Measurements from ENCODE around the gene DNPEP. TPM values are rescaled to one million over a fixed set of nuclear protein-coding genes. Genes with fewer than 3 reads are reported as not detected.
A peak's percentile ranks its signal among the peaks of the same experiment; 100 is the strongest.
"Not testable (repeated sequence)": the region's sequence is repeated elsewhere in the genome, so short reads cannot be mapped to it uniquely, and the experiment has no call there.

Gene DNPEP
- polyA plus RNA-seq, 2 donors, result 46.2 to 49.6 TPM

DNA sequence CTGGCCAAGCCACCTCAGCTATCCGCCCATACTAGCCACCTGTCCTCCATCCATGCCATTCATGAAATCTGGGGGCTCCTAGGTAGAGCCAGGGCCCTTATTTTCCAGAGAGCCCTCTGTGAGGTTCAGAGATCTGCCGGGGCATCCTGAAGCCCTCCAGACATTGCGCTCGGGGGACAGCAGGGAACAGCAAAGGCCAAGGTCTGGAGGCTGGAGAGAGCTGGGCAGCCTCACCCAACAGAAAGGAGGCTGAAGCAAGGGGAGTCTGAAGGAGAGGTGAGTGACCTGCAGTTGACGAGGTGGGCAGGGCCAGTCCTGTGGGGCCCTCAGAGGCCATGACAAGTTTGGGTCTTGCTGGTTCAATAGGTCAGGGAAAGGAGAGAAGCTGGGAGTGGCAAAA is 21.9 kb upstream of the DNPEP start:
- WGBS, 2 donors, result 91 to 97% methylated on average over 5 of the region's 5 CpGs
- H3K4me1 ChIP-seq (ENCODE audit: control insufficient read depth in 2 of 2, insufficient read depth in 2 of 2, low read length in 1 of 2), result no peaks in the 10 kb centered on the region
- peaks cover 0 to 2% of the 10 kb centered on the region in 2 donors for H3K9me3 ChIP-seq (ENCODE audit: control insufficient read depth in 2 of 2, insufficient read depth in 1 of 2, low read depth in 1 of 2, low read length in 1 of 2)
- no peaks in the 10 kb centered on the region for H3K27me3 ChIP-seq (ENCODE audit: control insufficient read depth in 1 of 2, insufficient read depth in 2 of 2, low read length in 2 of 2)
- no peaks in the 10 kb centered on the region for H3K36me3 ChIP-seq (ENCODE audit: control insufficient read depth in 2 of 2, insufficient read depth in 2 of 2, low read length in 1 of 2)
- peak overlapping the region; percentile 70 to 82 for H3K27ac ChIP-seq (ENCODE audit: low read depth in 2 of 2, low read length in 1 of 2)
- H3K4me3 ChIP-seq (ENCODE audit: low read depth in 1 of 2, low read length in 2 of 2), result no peak overlapping the region

GRCh38 chr2:219408631-219409030 is 20.9 kb upstream of the DNPEP start:
- peaks cover 0 to 2% of the 10 kb centered on the region in 2 donors for H3K9me3 ChIP-seq (ENCODE audit: control insufficient read depth in 2 of 2, insufficient read depth in 1 of 2, low read depth in 1 of 2, low read length in 1 of 2)
- no peaks in the 10 kb centered on the region for H3K36me3 ChIP-seq (ENCODE audit: control insufficient read depth in 2 of 2, insufficient read depth in 2 of 2, low read length in 1 of 2)
- H3K4me3 ChIP-seq (ENCODE audit: low read depth in 1 of 2, low read length in 2 of 2), result no peak overlapping the region
- no peaks in the 10 kb centered on the region for H3K27me3 ChIP-seq (ENCODE audit: control insufficient read depth in 1 of 2, insufficient read depth in 2 of 2, low read length in 2 of 2)
- H3K27ac ChIP-seq (ENCODE audit: low read depth in 2 of 2, low read length in 1 of 2), result peak overlapping the region; percentile 70 to 82
- 65 to 67% methylated on average over 8 of the region's 8 CpGs for WGBS, 2 donors
- no peaks in the 10 kb centered on the region for H3K4me1 ChIP-seq (ENCODE audit: control insufficient read depth in 2 of 2, insufficient read depth in 2 of 2, low read length in 1 of 2)

DNA sequence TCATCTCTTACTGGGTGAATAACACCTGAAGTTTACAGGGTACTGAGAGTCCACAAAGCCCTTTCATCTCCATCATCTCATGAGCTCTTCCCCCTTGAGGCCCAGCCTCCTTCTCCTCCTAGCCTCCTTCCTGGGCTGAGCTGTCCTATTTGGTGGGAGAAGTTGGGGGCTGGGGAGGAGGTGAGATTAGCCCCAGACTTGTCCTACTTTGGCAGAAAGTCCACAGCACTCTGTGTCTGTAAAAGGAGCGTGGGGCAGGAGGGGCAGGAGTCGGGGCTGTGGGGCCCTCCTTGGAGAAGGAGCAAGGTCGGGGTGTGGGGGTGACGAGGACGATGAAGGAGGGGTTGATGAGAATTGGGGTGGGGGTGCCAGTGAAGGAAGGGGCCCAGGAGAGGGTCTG is 20.5 kb upstream of the DNPEP start:
- no peaks in the 10 kb centered on the region for H3K36me3 ChIP-seq (ENCODE audit: control insufficient read depth in 2 of 2, insufficient read depth in 2 of 2, low read length in 1 of 2)
- 75 to 82% methylated on average over 5 of the region's 5 CpGs for WGBS, 2 donors
- peak overlapping the region; percentile 70 to 82 for H3K27ac ChIP-seq (ENCODE audit: low read depth in 2 of 2, low read length in 1 of 2)
- H3K9me3 ChIP-seq (ENCODE audit: control insufficient read depth in 2 of 2, insufficient read depth in 1 of 2, low read depth in 1 of 2, low read length in 1 of 2), result peaks cover 0 to 2% of the 10 kb centered on the region in 2 donors
- no peaks in the 10 kb centered on the region for H3K4me1 ChIP-seq (ENCODE audit: control insufficient read depth in 2 of 2, insufficient read depth in 2 of 2, low read length in 1 of 2)
- no peaks in the 10 kb centered on the region for H3K27me3 ChIP-seq (ENCODE audit: control insufficient read depth in 1 of 2, insufficient read depth in 2 of 2, low read length in 2 of 2)
- no peak overlapping the region for H3K4me3 ChIP-seq (ENCODE audit: low read depth in 1 of 2, low read length in 2 of 2)

DNA sequence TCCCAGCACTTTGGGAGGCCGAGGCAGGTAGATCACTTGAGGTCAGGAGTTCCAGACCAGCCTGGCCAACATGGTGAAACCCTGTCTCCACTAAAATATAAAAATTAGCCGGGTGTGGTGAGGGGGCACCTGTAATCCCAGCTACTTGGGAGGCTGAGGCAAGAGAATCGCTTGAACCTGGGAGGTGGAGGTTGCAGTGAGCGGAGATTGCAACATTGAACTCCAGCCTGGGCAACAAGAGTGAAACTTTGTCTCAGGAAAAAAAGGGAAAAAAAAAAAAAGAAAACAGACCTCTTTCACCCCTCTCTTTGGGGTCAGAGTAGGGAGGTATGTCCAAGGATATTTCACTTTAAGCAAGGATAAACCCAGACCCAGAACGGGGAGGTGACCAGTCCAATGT is 19.6 kb upstream of the DNPEP start:
- 60 to 70% methylated on average over 5 of the region's 5 CpGs for WGBS, 2 donors

DNA sequence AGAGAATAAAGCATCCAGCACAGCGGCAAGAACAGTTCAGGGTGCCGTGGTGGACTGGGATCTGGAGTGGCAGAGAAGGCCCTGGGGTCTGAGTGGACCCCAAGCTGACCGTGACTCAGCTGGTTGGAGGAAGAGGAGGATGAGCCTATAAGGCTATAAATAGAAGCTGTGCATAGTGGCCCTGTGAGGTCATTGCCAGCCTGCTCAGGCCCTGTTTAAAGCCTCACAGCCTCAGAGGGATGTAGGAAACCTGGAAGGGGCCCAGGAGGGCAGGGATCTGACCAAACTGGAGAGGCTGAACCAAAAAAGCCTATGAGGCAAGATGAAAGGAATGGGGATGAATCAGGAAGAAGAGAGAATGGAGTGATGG is 19.1 kb upstream of the DNPEP start:
- Histone ChIP-seq H3K4me3 (ENCODE audit: low read depth in 1 of 2, low read length in 2 of 2) (no peak overlapping the region), H3K27ac (ENCODE audit: low read depth in 2 of 2, low read length in 1 of 2) (peak overlapping the region; percentile 22 to 80), H3K9me3 (ENCODE audit: control insufficient read depth in 2 of 2, insufficient read depth in 1 of 2, low read depth in 1 of 2, low read length in 1 of 2) (no peaks in the 10 kb centered on the region), H3K27me3 (ENCODE audit: control insufficient read depth in 1 of 2, insufficient read depth in 2 of 2, low read length in 2 of 2) (no peaks in the 10 kb centered on the region), H3K36me3 (ENCODE audit: control insufficient read depth in 2 of 2, insufficient read depth in 2 of 2, low read length in 1 of 2) (no peaks in the 10 kb centered on the region), H3K4me1 (ENCODE audit: control insufficient read depth in 2 of 2, insufficient read depth in 2 of 2, low read length in 1 of 2) (no peaks in the 10 kb centered on the region)
- 73 to 82% methylated on average over 3 of the region's 3 CpGs for WGBS, 2 donors

More for the DNA sequence above, 19.6 kb upstream of the DNPEP start:
- peak overlapping the region; percentile 69 to 70 for H3K27ac ChIP-seq (ENCODE audit: low read depth in 2 of 2, low read length in 1 of 2)
- not testable (repeated sequence) for H3K4me1 ChIP-seq (ENCODE audit: control insufficient read depth in 2 of 2, insufficient read depth in 2 of 2, low read length in 1 of 2); H3K4me3 ChIP-seq (ENCODE audit: low read depth in 1 of 2, low read length in 2 of 2); H3K27me3 ChIP-seq (ENCODE audit: control insufficient read depth in 1 of 2, insufficient read depth in 2 of 2, low read length in 2 of 2); H3K36me3 ChIP-seq (ENCODE audit: control insufficient read depth in 2 of 2, insufficient read depth in 2 of 2, low read length in 1 of 2); H3K9me3 ChIP-seq (ENCODE audit: control insufficient read depth in 2 of 2, insufficient read depth in 1 of 2, low read depth in 1 of 2, low read length in 1 of 2)

DNA sequence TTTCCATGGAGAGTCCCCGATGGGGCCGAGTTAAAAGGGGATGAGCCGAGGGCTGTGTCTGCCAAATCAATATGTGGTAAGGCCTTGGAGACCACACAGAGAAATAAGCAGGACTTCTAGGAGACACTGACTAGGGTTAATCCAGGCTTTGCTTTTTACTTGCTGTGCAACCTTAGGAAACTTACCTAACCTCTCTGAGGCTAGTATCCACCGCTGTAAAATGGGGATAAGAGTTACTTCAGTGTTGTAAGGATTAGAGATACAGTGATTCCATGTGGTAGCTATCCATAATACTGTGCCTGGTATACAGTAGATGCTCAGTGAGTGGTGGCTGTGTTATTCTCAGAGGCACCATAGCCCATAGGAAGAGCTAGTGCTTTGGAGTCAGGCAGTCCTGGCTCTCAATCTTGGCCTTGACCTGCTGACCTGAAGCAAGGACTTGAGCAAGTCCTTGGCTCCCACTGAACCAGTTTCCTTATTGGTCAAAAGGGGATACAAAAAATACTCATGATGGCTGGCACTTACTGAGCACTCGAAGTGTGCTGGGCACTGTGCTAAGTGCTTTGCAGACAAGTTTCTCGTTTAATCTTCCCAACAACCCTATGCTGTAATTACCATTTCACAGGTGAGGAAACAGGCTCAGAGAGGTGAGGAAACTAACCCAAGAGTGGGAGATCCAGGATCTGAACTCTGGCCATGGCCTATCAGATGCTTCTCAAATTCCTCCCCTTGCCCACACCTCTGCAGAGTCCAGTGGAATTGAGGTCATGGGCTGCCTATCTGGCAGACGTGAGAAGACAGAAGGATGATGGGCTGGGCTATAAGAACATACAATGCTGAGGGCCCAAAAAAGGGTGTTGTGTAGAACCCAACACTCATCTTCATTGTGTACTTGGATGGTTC is 18.5 kb upstream of the DNPEP start:
- Histone ChIP-seq H3K4me1 (ENCODE audit: control insufficient read depth in 2 of 2, insufficient read depth in 2 of 2, low read length in 1 of 2) (no peaks in the 10 kb centered on the region), H3K27ac (ENCODE audit: low read depth in 2 of 2, low read length in 1 of 2) (peak overlapping the region; percentile 66 to 85), H3K4me3 (ENCODE audit: low read depth in 1 of 2, low read length in 2 of 2) (no peak overlapping the region), H3K36me3 (ENCODE audit: control insufficient read depth in 2 of 2, insufficient read depth in 2 of 2, low read length in 1 of 2) (no peaks in the 10 kb centered on the region), H3K9me3 (ENCODE audit: control insufficient read depth in 2 of 2, insufficient read depth in 1 of 2, low read depth in 1 of 2, low read length in 1 of 2) (no peaks in the 10 kb centered on the region), H3K27me3 (ENCODE audit: control insufficient read depth in 1 of 2, insufficient read depth in 2 of 2, low read length in 2 of 2) (no peaks in the 10 kb centered on the region)
- WGBS, 2 donors, result 81% methylated on average over 7 of the region's 7 CpGs

DNA sequence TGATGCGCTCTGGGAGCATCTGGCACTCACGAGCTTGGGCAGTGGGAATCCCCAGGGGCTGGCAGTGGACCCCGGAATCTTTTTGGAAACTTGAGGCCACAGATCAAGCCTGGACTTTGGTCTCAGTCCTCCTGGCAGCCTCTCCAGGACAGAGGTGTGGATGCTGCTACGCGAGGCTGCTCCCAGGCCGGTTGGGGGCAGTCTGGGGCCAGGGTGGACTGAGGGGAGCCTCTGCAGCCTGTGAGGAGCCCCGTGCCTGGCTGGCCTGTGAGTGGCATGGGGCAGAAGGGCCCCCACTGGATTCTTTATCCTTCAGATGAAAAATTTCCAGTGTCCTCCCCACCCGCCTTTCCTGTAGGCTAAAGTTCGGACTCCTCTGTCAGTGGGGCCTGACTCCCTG is 17.7 kb upstream of the DNPEP start:
- WGBS, 2 donors, result 66 to 73% methylated on average over 9 of the region's 9 CpGs
- Histone ChIP-seq H3K27me3 (ENCODE audit: control insufficient read depth in 1 of 2, insufficient read depth in 2 of 2, low read length in 2 of 2) (no peaks in the 10 kb centered on the region), H3K27ac (ENCODE audit: low read depth in 2 of 2, low read length in 1 of 2) (peak overlapping the region; percentile 66 to 85), H3K4me1 (ENCODE audit: control insufficient read depth in 2 of 2, insufficient read depth in 2 of 2, low read length in 1 of 2) (no peaks in the 10 kb centered on the region), H3K36me3 (ENCODE audit: control insufficient read depth in 2 of 2, insufficient read depth in 2 of 2, low read length in 1 of 2) (no peaks in the 10 kb centered on the region), H3K9me3 (ENCODE audit: control insufficient read depth in 2 of 2, insufficient read depth in 1 of 2, low read depth in 1 of 2, low read length in 1 of 2) (no peaks in the 10 kb centered on the region), H3K4me3 (ENCODE audit: low read depth in 1 of 2, low read length in 2 of 2) (no peak overlapping the region)

DNA sequence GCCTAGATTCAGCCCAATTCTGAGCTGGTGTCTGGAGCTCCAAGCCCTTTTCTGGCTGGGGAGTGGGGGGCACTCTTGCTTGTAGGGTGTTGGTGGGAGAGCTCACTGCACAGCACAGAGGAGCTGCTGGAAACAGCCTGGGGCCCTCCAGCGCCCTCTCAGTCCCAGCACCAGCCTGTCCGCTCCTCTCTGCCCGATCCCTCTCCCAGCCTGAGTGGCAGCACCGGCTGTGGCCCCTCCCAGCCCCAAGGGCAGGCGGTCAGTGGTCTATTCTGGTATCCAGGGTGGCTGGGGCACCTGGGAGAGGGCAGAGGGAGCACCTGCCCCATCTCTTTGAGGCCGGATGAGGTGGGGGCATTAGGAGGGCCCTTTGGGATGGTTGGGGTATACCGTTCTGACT is 17.2 kb upstream of the DNPEP start:
- H3K27ac ChIP-seq (ENCODE audit: low read depth in 2 of 2, low read length in 1 of 2), result peak overlapping the region; percentile 45 to 85
- H3K36me3 ChIP-seq (ENCODE audit: control insufficient read depth in 2 of 2, insufficient read depth in 2 of 2, low read length in 1 of 2), result no peaks in the 10 kb centered on the region
- no peaks in the 10 kb centered on the region for H3K4me1 ChIP-seq (ENCODE audit: control insufficient read depth in 2 of 2, insufficient read depth in 2 of 2, low read length in 1 of 2)
- WGBS, 2 donors, result 71 to 79% methylated on average over 6 to 7 of the region's 7 CpGs
- no peak overlapping the region for H3K4me3 ChIP-seq (ENCODE audit: low read depth in 1 of 2, low read length in 2 of 2)
- H3K27me3 ChIP-seq (ENCODE audit: control insufficient read depth in 1 of 2, insufficient read depth in 2 of 2, low read length in 2 of 2), result no peaks in the 10 kb centered on the region
- H3K9me3 ChIP-seq (ENCODE audit: control insufficient read depth in 2 of 2, insufficient read depth in 1 of 2, low read depth in 1 of 2, low read length in 1 of 2), result no peaks in the 10 kb centered on the region

GRCh38 chr2:219404291-219404910 is 16.7 kb upstream of the DNPEP start:
- H3K4me1 ChIP-seq (ENCODE audit: control insufficient read depth in 2 of 2, insufficient read depth in 2 of 2, low read length in 1 of 2), result no peaks in the 10 kb centered on the region
- H3K4me3 ChIP-seq (ENCODE audit: low read depth in 1 of 2, low read length in 2 of 2), result no peak overlapping the region
- H3K27ac ChIP-seq (ENCODE audit: low read depth in 2 of 2, low read length in 1 of 2), result peak overlapping the region; percentile 45 to 85
- H3K36me3 ChIP-seq (ENCODE audit: control insufficient read depth in 2 of 2, insufficient read depth in 2 of 2, low read length in 1 of 2), result no peaks in the 10 kb centered on the region
- no peaks in the 10 kb centered on the region for H3K9me3 ChIP-seq (ENCODE audit: control insufficient read depth in 2 of 2, insufficient read depth in 1 of 2, low read depth in 1 of 2, low read length in 1 of 2)
- WGBS, 2 donors, result 78 to 80% methylated on average over 10 of the region's 10 CpGs
- no peaks in the 10 kb centered on the region for H3K27me3 ChIP-seq (ENCODE audit: control insufficient read depth in 1 of 2, insufficient read depth in 2 of 2, low read length in 2 of 2)

Measured in esophagus (tissue), 2 donors.